ENCODE measurements around the gene FAM89B.

Gene FAM89B

DNA sequence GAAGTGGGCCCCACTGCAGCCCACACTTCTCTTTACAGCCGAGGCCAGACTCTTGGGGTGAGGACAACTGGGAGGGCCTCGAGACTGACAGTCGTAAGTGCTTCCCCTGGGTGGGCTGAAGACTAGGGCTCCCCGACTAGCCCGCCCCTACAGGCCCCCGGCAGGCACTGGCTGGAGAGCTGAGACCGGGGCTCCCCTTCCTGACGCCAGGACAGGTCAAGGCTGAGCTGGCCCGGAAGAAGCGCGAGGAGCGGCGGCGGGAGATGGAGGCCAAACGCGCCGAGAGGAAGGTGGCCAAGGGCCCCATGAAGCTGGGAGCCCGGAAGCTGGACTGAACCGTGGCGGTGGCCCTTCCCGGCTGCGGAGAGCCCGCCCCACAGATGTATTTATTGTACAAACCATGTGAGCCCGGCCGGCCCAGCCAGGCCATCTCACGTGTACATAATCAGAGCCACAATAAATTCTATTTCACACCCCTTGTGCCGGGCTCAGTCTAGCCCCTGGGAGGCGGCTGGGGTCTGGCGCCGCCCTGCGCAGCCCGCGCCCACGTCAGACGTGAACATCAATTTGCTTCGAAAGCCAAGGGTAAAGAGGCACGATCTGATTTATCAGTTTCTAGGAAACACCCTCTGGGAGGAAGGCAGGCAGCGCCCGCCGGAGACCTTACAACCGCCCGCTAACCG lies 34.0 kb upstream of the FAM89B start:
- H3K27ac ChIP-seq: no peak overlapping the region
- peaks cover 80% of the 10 kb centered on the region for H3K36me3 ChIP-seq (replicated peaks)
- in situ Hi-C loops (cut with HindIII; ENCODE audit: low pct_ligation_motif_present, low sequenced_read_pairs): no loop called here
- no peak overlapping the region for H3K4me3 ChIP-seq (ENCODE audit: low read depth, low read length)
- TF ChIP-seq, protein P1, sequence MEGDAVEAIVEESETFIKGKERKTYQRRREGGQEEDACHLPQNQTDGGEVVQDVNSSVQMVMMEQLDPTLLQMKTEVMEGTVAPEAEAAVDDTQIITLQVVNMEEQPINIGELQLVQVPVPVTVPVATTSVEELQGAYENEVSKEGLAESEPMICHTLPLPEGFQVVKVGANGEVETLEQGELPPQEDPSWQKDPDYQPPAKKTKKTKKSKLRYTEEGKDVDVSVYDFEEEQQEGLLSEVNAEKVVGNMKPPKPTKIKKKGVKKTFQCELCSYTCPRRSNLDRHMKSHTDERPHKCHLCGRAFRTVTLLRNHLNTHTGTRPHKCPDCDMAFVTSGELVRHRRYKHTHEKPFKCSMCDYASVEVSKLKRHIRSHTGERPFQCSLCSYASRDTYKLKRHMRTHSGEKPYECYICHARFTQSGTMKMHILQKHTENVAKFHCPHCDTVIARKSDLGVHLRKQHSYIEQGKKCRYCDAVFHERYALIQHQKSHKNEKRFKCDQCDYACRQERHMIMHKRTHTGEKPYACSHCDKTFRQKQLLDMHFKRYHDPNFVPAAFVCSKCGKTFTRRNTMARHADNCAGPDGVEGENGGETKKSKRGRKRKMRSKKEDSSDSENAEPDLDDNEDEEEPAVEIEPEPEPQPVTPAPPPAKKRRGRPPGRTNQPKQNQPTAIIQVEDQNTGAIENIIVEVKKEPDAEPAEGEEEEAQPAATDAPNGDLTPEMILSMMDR (IDR thresholded peaks at IDR 0.05; ENCODE audit: low read depth, low read length, missing control alignments): no peak
- H3K27me3 ChIP-seq (replicated peaks): no peaks in the 10 kb centered on the region
- DNase-seq: no peak

DNA sequence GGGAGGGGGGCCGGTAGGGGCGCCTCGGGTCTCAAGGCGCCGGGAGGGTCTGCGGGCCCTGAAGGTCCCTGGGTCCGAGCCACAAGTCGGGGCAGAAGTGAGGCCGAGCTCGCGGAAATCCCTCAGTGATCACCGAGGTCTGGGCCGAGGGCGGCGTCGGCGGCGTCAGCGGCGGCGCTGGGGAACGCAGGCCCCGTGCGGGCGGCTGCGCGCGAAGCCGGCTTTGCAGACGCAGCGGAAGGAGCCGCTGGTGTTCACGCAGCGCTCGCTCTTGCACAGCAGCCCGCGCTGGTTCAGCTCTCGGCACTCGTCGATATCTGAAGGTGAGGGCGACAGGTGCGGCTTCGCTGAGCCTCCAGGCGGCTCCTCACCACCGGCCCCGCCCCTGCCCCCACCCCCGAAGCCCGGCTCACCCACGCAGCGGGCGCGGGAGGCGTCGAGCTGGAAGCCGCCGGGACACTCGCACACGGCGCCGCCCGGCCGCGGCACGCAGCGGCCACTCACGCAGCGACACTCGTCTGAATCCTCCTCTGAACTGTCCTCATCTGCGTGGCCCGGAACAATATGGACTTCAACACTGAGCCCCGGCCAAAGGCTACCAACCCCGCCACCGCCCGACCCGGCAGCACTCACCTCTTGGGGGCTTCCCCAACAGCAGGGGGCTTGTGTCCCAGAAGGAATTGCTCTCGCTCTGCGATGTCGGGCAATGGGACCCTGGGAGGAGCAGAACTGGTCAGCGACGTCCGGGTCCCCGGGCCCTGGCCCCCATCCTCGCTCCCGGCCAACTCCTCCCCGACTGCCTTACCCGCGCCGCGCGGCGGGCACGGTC lies 33.2 kb upstream of the FAM89B start:
- no peak for DNase-seq
- H3K4me3 ChIP-seq (ENCODE audit: low read depth, low read length): no peak overlapping the region
- H3K27ac ChIP-seq: no peak overlapping the region
- no peaks in the 10 kb centered on the region for H3K27me3 ChIP-seq (replicated peaks)
- H3K36me3 ChIP-seq (replicated peaks): peaks cover 81% of the 10 kb centered on the region
- in situ Hi-C loops (cut with HindIII; ENCODE audit: low pct_ligation_motif_present, low sequenced_read_pairs): no loop called here
- TF ChIP-seq, protein P1 (IDR thresholded peaks at IDR 0.05; ENCODE audit: low read depth, low read length, missing control alignments): no peak

DNA sequence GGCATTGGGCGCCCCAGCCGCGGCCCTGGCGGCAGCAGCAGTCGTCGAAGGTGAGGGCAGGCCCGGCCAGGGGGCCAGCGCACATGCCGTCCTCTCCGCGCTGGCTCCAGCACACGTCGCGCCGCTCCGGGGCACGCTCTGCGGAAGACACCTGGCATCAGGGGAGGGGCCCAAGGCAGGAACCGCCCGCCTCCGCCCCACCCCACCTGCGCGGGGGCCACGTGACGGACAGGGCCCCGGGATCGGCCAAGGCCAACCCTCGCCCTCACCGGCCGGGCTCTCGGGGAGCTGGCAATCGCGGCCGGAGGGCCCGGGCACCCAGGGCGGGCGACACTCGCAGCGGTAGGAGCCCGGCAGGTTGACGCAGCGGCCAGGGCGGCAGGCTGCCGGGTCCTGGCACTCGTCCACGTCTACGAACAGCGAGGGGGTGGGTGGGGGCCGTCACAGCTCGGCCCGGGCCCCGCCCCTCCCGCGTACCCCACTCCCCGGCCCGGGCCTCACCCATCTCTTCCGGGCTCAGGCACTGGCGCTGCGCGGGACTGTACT lies 32.5 kb upstream of the FAM89B start:
- no peak for DNase-seq
- in situ Hi-C loops (cut with HindIII; ENCODE audit: low pct_ligation_motif_present, low sequenced_read_pairs): no loop called here
- H3K27ac ChIP-seq: peak overlapping the region; percentile 30
- peak overlapping the region; percentile 45 for H3K4me3 ChIP-seq (ENCODE audit: low read depth, low read length)
- peaks cover 82% of the 10 kb centered on the region for H3K36me3 ChIP-seq (replicated peaks)
- TF ChIP-seq, protein P1 (IDR thresholded peaks at IDR 0.05; ENCODE audit: low read depth, low read length, missing control alignments): no peak
- H3K27me3 ChIP-seq (replicated peaks): no peaks in the 10 kb centered on the region

DNA sequence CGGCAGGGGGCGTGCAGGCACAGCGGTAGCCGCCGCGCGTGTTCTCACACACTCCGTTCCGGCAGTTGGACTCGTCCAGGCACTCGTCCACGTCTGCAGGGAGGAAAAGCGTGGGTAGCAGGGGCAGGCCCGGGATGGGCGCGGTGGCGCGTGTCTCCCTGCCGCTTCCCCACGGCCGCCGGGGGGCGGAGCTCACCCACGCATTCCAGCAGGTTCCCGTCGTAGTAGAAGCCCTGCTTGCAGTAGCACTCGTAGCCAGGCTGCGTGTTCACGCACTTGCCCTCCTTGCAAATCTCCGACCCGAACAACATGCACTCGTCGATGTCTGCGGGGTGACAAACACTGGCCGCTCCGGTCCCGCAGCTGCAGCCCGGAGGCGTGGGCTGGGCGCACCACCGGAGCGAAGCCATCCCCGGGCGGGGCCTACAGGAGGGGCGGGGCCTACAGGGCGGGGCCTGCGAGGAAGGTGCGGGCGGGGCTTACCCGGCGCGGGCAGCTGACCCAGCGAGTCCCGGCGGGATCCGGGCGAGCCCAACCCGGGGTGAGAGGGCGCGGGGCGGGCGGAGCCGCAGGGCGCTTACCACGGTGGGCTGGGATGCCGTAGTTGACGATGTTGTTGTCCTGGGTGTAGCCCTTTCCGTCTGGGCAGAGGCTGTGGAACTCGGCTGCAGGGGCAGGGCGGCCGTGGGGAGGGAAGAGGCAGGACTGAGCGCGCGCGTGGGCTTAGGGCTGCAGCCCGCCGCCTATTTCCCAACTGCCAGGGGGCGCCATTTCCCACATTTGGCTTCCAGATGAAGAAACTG lies 31.8 kb upstream of the FAM89B start:
- in situ Hi-C loops (cut with HindIII; ENCODE audit: low pct_ligation_motif_present, low sequenced_read_pairs): no loop called here
- peaks cover 82% of the 10 kb centered on the region for H3K36me3 ChIP-seq (replicated peaks)
- H3K27me3 ChIP-seq (replicated peaks): no peaks in the 10 kb centered on the region
- TF ChIP-seq, protein P1 (IDR thresholded peaks at IDR 0.05; ENCODE audit: low read depth, low read length, missing control alignments): peak; percentile 85
- peak; percentile 79 for DNase-seq
- H3K4me3 ChIP-seq (ENCODE audit: low read depth, low read length): peak overlapping the region; percentile 45
- H3K27ac ChIP-seq: peak overlapping the region; percentile 30

DNA sequence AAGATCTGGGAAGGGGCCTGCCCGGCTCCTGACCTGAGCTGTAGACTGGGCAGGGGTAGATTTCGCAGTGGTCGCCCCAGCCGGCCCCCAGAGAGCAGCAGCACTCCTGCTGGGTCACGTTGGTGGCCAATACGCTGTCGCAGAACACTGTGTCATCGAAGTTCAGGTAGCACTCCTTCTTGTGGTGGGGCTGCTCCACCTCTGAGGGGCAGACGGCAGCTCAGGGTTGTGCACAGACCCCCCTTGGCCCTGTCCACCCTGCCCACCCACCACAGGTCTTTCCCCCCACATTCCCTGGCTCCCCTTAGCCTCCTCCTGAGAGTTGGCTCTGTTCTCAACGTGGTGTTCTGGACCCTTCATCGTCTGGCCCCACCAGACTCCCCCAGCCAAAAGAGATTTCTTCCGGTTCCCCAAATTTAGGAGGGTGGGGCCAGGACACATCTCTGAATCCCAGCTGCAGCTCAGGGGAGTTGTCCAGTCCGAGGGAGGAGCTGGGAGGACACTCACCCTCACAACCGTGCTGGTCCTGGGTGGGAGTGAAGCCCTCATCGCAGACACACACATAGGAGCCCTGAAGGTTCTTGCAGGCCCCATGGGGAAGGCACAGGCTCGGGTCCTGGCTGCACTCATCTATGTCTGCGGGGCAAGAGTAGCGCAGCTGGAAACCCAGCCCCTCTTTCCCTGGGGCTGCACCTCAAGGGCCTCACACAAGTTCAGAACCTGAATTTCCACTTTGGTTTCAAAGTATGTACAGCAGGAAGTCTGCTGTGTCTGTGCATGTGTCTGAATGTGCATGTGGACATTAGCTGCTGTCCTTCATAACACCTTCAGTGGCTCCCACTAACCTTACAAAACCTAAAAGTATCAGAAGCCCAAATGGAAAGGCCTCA lies 31.0 kb upstream of the FAM89B start:
- TF ChIP-seq, protein P1 (IDR thresholded peaks at IDR 0.05; ENCODE audit: low read depth, low read length, missing control alignments): no peak
- Histone ChIP-seq H3K27ac (peak overlapping the region; percentile 30), H3K36me3 (replicated peaks) (peaks cover 82% of the 10 kb centered on the region), H3K27me3 (replicated peaks) (no peaks in the 10 kb centered on the region), H3K4me3 (ENCODE audit: low read depth, low read length) (peak overlapping the region; percentile 44)
- DNase-seq: no peak
- in situ Hi-C loops (cut with HindIII; ENCODE audit: low pct_ligation_motif_present, low sequenced_read_pairs): no loop called here

All from brain microvascular endothelial cell (primary cell).